NCI-H774 (cell line): ENCODE measurements around the gene MYO1D.
"Not testable (repeated sequence)": the region's sequence is repeated elsewhere in the genome, so short reads cannot be mapped to it uniquely, and the experiment has no call there.

Experiments used
- DNase-seq: peaks from one replicate; lab custom pipeline; 2025; lab: John Stamatoyannopoulos, UW

Gene MYO1D

DNA sequence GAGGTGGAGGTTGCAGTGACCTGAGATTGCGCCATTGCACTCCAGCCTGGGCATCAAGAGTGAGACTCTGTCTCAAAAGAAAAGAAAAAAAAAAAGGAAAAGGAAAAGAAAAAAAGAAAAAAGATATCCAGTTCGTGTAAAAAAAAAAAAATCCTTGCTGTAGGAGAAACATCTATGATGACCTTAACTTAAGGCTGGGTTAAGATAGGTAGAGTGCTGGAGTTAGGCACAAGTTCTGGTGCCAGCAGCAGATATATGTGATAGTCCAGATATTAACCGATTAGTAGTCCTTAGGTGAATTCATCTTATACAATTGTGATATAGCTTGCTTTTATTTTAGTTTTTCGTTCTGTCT is 415.4 kb downstream of the MYO1D start:
- no peak for DNase-seq

DNA sequence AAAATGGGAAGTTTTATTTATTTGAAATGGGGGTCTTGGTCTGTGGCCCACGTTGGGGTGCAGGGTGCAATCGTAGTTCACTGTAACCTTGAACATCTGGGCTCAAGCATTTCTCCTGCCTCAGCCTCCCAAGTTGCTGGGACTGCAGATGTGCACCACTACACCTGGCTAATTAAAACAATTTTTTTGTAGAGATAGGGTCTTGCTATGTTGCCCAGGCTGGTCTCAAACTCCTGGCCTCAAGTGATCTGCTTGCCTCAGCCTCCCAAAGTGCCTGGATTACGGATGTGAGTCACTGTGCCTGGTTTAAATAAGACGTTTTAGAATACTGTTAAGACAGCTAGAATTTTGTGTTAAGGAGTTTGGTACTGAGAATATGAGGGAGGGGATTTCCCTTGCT is 416.9 kb downstream of the MYO1D start:
- no peak for DNase-seq

DNA sequence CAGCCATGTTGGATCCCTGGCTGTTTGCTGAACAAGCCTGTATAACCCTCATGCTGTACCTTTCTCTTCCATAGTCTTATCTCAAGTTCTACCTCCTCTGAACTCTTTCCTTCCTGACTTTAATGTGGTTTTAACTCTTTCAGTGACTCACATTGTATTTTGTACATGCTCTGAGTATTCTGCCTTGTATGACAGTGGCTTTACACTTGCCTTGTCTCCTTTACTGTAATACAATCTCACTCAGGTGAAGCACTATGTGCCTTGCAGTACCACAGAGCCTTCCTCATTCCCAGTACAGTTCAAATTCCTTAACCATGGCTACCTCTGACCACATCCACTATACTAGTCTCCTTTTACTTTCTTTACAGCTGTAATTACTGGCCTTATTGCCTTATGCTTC is 418.6 kb downstream of the MYO1D start:
- no peak for DNase-seq

DNA sequence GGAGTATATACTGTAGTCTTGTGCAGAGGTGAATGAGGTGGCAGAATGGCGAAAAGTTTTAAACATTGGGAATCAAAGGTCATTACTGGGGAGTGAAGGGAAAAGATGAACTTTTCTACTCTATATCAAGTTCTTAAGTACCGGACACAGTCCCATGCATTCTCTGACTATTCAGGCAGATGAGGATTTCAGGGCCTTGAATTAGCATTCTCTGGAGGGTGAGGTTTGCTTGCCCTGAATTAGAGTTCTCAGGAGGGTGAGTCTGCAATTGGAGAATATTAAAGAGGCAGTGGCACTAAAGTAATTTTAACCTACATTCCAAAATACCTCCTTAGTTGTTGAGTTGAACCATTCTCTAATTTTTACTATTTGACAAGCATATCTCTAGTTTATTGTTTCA is 423.6 kb downstream of the MYO1D start:
- DNase-seq, result no peak

DNA sequence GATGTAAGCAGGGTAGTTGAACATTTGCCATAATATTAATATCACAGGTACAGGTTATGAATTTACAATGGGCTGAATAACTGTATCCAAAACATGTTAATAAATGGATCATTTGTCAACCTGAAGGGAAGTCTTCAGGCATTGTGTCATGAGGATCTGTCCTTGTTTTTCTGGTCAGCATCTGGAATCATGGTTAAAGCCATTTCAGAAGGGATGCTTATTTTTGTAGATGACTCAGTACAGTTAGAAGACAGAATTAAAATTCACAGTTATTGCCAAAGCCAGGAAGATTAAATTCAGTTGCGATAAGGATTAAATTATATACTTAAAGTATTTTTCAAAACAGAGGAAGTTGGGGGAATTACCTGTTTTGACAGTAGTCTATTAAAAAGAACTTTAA is 424.6 kb downstream of the MYO1D start:
- no peak for DNase-seq

DNA sequence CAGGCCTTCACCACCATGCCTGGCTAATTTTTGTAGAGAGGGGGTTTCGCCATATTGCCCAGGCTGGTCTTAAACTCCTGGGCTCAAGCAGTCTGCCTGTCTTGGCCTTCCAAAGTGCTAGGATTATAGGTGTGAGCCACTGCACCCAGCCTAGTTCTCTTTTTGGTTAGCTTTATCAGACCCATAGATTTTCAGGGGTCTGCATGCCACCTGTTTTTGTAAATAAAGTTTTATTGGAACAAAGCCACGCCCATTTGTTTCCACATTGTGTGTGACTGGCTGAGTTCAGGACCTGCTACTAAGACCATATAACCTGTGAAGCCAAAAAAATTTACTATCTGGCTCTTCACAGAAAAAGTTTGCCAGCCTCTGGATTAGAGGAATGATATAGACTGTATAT is 425.0 kb downstream of the MYO1D start:
- no peak for DNase-seq

DNA sequence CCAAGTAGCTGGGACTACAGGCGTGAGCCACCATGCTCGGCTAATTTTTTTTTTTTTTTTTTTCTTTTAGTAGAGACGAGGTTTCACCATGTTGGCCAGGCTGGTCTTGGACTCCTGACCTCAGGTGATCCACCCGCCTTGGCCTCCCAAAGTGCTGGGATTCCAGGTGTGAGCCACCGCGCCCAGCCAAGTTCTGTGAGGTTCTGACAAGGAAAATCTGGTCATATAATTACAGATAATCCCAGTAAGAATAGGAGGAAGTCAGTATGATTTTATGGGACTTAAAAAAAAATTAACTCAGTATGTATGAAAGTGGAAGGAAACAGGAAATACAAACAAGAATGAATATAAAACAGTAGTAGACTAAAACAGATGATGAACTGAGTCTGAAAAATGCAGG is 426.5 kb downstream of the MYO1D start:
- not testable (repeated sequence) for DNase-seq

DNA sequence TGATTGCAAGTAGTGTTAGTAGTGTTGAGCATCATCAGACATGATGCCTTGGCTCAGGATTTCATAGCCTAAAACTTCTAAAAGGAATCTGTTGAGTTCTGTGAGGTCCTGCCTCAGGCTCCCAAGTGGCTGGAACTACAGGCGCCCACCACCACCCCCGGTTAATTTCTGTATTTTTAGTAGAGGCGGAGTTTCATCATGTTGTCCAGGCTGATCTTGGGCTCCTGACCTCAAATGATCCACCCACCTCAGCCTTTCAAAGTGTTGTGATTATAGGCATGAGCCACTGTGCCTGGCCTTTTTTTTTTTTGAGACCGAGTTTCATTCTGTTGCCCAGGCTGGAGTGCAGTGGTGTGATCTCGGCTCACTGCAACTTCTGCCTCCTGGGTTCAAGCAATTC is 427.0 kb downstream of the MYO1D start:
- no peak for DNase-seq

DNA sequence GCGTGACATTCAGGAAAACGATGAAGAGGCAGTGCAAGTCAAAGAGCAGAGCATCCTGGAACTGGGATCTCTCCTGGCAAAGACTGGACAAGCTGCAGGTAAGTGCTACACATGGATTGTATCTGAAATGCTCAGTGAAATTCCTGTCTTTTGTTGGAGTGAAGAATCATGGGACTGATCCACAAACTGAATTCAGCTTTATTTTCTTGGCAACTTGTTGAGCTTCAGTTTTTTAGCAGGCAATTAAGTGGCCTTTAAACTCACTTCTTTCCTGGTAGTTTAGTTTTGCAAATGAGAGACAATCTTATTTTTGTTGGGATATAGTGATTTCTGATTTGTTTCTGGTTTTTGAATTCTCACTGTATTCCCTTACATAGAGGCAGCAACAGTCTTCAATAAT is 430.0 kb downstream of the MYO1D start:
- DNase-seq, result no peak

DNA sequence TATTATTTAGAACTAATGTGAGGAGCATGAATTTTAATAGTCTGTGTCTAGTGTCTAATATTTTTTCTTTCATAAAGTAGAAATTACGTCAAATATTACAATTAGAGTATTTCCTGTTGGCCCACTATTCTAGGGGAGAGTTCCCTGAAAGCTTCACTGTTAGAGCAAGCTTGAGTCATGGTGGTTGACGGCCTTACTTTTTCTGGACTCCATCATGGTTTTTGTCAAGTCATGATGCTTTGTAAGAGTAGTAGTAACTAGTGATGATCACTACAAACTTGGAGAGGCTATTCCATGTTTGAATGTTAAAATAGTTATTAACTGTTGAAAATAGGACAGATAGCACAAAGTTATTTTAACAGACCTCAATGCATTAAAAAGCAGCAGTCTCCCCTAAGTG is 431.0 kb downstream of the MYO1D start:
- no peak for DNase-seq

DNA sequence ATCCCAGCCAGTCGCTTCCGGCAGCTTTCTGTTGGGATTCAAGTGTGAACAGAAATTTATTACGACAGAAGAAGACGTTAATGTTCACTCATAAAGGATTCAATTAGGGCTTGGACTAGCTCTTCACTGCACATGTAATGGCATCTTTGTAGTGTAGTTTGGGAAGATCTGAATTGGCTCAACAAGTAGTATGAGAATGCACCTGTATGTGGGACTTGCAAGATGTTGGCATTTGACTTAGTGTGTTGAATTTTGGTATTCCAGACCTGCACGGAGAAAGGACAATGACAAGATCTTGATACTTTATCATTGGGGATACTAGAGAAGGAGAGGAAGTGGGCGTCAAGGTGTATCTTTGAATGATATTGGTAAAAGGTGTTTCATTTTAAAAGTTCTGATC is 431.4 kb downstream of the MYO1D start:
- DNase-seq, result no peak

DNA sequence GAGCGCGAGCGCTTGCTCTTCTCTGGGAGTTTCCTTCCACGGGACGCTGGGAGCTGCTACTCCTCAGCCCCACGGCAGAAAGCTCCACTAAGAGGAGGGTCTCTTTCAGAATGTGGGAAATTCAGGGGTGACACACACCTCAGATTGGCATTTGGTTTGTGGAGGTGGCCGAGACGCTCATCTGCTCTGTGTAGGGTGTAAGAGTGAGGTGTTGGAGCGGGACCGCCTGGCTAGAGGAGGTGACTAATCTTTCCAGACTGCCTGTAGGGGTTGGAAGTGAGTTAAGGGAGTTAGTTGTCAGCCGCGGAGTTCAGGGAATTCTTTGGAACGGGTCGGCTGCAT is 431.9 kb downstream of the MYO1D start:
- no peak for DNase-seq

DNA sequence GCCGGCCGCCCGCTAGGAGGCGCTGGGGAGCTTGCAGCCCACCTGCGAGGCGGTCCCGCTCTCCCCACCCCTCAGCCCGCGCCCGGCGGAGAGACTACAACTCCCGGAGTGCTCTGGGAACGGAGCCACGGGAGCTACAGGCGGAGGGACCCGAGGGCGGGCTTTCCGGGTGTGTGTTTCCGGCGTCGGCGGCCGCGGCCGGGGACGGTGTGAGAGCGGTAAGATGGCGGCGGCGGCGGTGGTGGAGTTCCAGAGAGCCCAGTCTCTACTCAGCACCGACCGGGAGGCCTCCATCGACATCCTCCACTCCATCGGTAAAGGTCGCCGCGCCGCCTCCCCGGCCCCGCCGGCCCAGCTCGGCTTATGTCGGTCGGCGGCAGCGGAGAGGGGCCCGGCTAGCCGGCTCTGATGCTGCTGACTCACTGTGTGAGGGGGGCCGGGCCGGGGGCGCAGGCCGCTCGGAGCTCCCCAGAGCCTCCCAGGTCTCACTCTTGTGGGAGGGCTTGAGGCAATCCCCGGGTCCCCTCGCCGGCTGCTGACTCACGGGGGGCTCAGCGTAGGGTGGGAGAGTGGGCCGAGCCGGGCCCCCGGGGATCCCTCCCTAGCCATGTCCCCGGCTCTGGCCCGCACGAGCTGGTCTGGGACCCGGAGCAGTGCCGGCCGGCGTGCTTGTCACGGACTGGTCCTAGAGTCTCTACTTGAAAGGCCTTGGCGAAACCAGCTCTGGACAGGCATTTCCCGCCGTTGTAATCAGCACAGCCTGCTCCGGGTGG is 432.4 kb downstream of the MYO1D start, which contains the start of gene PSMD11:
Gene PSMD11 (plus strand): TSS at position 210 of the 773 bp plus-strand sequence. CDS start 14 bp downstream, at position 224.
- DNase-seq, result peak; percentile 98

DNA sequence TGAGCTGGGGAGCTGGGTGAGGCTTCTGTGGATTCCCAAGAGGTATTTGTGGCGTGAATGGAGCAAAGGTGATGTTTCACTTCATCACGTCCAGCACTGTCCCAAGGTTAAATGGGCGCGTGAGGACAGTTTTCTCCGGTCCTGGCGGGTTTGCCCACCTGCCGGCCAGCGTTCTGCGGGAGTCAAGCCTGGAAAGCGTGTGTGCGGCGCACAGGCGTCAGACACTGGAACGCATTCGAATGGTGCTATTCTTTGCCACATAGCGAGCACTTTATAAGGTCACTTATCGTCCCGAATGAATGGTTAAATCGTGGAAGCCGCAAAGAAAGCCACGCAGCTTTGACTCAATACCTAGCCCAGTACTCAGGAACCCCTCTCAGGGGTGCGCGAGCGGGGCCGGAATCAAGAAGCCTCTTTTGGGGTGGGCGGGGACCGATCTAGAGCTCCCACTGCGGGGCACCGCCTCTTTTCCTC is 433.1 kb downstream of the MYO1D start:
- no peak for DNase-seq
